ENCODE data around the gene NFKBIZ.
A peak's percentile ranks its signal among the peaks of the same experiment; 100 is the strongest.
"Not testable (repeated sequence)": the region's sequence is repeated elsewhere in the genome, so short reads cannot be mapped to it uniquely, and the experiment has no call there.

The NFKBIZ gene

DNA sequence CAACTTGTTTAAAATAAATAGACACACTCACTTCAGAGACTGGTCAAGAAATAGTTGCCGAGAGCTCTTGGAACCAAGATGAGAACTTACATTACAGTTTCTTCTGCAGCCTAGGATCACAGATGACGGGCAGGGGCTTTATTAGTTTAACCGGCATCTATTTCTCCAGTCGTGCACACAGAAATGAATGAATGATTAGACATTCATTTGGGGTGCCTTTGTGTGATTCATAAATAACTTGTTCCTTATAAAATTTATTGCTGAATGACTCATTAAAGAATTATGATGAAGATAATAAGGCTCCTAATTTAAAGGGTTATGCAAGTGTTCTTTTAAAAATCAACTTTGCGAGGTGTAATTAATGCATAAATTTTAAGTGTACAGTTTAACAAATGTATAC lies 20.8 kb downstream of the NFKBIZ start:
- Histone ChIP-seq H3K36me3 (ENCODE audit: control insufficient read depth in 2 of 2, insufficient read depth in 2 of 2, low read length in 2 of 2) (no peaks in the 10 kb centered on the region), H3K27me3 (ENCODE audit: control insufficient read depth in 2 of 2, insufficient read depth in 2 of 2, low read length in 2 of 2) (no peaks in the 10 kb centered on the region), H3K9me3 (ENCODE audit: control insufficient read depth in 2 of 2, low read length in 2 of 2) (no peaks in the 10 kb centered on the region), H3K4me3 (ENCODE audit: low read length in 2 of 2) (no peak overlapping the region), H3K4me1 (ENCODE audit: control insufficient read depth in 2 of 2, insufficient read depth in 2 of 2, low read length in 2 of 2) (peaks cover 4 to 19% of the 10 kb centered on the region in 2 donors), H3K9ac (ENCODE audit: low read depth in 1 of 2, low read length in 2 of 2) (no peak overlapping the region), H3K27ac (ENCODE audit: low read depth in 2 of 2, low read length in 2 of 2) (no peak overlapping the region)

DNA sequence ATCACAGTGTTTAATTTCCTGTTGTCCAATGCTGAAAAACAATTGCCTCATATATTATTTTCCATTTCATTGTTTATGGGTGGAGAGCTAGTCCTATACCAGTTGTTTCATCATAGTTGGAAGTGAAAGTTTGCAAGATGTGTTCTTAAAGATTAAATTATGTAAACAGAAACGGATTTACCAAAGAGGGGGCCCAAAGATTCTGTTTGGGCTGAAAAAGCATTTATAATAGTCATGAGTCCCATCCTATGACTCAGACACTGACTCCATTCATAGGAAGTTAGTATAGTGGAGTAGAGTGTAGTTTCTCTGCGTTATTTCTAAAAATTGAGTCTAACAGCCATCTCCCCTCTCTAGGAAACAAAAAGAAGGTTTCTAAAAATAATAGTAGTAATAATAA lies 24.3 kb downstream of the NFKBIZ start:
- Histone ChIP-seq H3K9me3 (ENCODE audit: control insufficient read depth in 2 of 2, low read length in 2 of 2) (no peaks in the 10 kb centered on the region), H3K27ac (ENCODE audit: low read depth in 2 of 2, low read length in 2 of 2) (no peak overlapping the region), H3K4me1 (ENCODE audit: control insufficient read depth in 2 of 2, insufficient read depth in 2 of 2, low read length in 2 of 2) (peaks cover 2 to 15% of the 10 kb centered on the region in 2 donors), H3K4me3 (ENCODE audit: low read length in 2 of 2) (no peak overlapping the region), H3K9ac (ENCODE audit: low read depth in 1 of 2, low read length in 2 of 2) (no peak overlapping the region), H3K36me3 (ENCODE audit: control insufficient read depth in 2 of 2, insufficient read depth in 2 of 2, low read length in 2 of 2) (no peaks in the 10 kb centered on the region), H3K27me3 (ENCODE audit: control insufficient read depth in 2 of 2, insufficient read depth in 2 of 2, low read length in 2 of 2) (no peaks in the 10 kb centered on the region)

DNA sequence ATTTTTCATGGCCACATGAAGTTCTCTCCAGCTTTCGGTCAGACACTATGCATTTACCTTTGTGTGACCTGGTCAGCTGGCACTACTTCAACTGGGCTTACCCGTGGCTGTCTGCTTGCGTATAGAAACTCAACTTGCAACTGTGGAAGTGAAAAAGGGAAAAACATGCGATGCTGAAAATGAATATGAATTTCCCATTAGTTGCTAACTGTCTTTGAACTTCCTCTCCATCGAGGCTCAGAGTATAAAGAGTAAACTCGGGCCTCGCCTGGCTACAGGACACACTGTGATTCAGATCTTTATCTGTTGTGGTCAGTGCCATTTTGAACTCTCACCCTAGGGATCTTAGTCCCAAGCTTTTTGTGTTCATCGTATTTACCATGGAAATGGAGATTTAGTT lies 26.8 kb downstream of the NFKBIZ start:
- peaks cover 0 to 9% of the 10 kb centered on the region in 2 donors for H3K4me1 ChIP-seq (ENCODE audit: control insufficient read depth in 2 of 2, insufficient read depth in 2 of 2, low read length in 2 of 2)
- no peak overlapping the region for H3K4me3 ChIP-seq (ENCODE audit: low read length in 2 of 2)
- H3K27ac ChIP-seq (ENCODE audit: low read depth in 2 of 2, low read length in 2 of 2), result no peak overlapping the region
- H3K36me3 ChIP-seq (ENCODE audit: control insufficient read depth in 2 of 2, insufficient read depth in 2 of 2, low read length in 2 of 2), result no peaks in the 10 kb centered on the region
- H3K9ac ChIP-seq (ENCODE audit: low read depth in 1 of 2, low read length in 2 of 2), result no peak overlapping the region
- no peaks in the 10 kb centered on the region for H3K9me3 ChIP-seq (ENCODE audit: control insufficient read depth in 2 of 2, low read length in 2 of 2)
- H3K27me3 ChIP-seq (ENCODE audit: control insufficient read depth in 2 of 2, insufficient read depth in 2 of 2, low read length in 2 of 2), result no peaks in the 10 kb centered on the region

DNA sequence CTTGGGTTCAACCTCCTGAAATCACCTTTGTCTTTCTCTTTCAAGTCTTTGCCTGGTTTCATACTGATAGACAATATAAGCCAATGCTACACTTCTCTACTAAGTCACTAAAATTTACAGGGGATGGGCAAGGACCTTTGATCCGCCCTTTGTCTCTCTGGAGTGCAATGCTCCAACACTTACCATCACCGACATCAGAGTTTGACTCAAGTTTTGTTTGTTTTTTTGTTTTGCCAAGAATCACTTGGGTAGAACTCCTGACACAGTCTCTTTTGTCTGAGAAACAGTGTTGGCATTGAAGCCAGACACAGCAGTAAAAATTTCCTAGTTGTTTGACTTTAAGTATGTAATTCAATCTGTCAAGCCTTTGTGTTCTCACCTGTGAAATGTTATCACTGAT lies 29.3 kb downstream of the NFKBIZ start:
- H3K9ac ChIP-seq (ENCODE audit: low read depth in 1 of 2, low read length in 2 of 2), result no peak overlapping the region
- H3K27ac ChIP-seq (ENCODE audit: low read depth in 2 of 2, low read length in 2 of 2), result peak overlapping the region in 1 of 2 donors; percentile 66
- peaks cover 0 to 9% of the 10 kb centered on the region in 2 donors for H3K4me1 ChIP-seq (ENCODE audit: control insufficient read depth in 2 of 2, insufficient read depth in 2 of 2, low read length in 2 of 2)

DNA sequence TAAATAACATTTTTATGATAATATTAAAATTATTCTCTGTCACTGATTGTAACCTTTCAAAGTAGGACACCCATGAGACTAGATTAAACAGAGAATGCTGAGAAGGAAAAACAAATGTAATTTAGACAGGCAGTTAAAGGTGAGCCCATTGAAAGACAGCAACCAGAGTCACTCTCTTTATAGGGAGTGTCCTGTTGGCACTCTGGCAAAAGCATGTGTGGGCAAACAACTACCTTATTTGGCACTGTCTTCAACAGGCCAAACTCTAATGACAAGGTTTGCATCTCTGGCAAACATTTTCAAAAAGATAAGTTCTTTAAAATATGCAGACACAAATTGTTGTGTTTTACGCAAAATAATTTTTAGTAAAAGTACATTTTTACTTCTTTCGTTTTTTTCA lies 29.8 kb downstream of the NFKBIZ start:
- Histone ChIP-seq H3K4me1 (ENCODE audit: control insufficient read depth in 2 of 2, insufficient read depth in 2 of 2, low read length in 2 of 2) (peaks cover 0 to 9% of the 10 kb centered on the region in 2 donors), H3K9me3 (ENCODE audit: control insufficient read depth in 2 of 2, low read length in 2 of 2) (no peaks in the 10 kb centered on the region), H3K36me3 (ENCODE audit: control insufficient read depth in 2 of 2, insufficient read depth in 2 of 2, low read length in 2 of 2) (no peaks in the 10 kb centered on the region), H3K27me3 (ENCODE audit: control insufficient read depth in 2 of 2, insufficient read depth in 2 of 2, low read length in 2 of 2) (no peaks in the 10 kb centered on the region), H3K9ac (ENCODE audit: low read depth in 1 of 2, low read length in 2 of 2) (no peak overlapping the region), H3K4me3 (ENCODE audit: low read length in 2 of 2) (no peak overlapping the region), H3K27ac (ENCODE audit: low read depth in 2 of 2, low read length in 2 of 2) (peak overlapping the region in 1 of 2 donors; percentile 66)

More for the DNA sequence above, 29.3 kb downstream of the NFKBIZ start:
- Histone ChIP-seq H3K9me3 (ENCODE audit: control insufficient read depth in 2 of 2, low read length in 2 of 2) (no peaks in the 10 kb centered on the region), H3K36me3 (ENCODE audit: control insufficient read depth in 2 of 2, insufficient read depth in 2 of 2, low read length in 2 of 2) (no peaks in the 10 kb centered on the region), H3K27me3 (ENCODE audit: control insufficient read depth in 2 of 2, insufficient read depth in 2 of 2, low read length in 2 of 2) (no peaks in the 10 kb centered on the region), H3K4me3 (ENCODE audit: low read length in 2 of 2) (no peak overlapping the region)

DNA sequence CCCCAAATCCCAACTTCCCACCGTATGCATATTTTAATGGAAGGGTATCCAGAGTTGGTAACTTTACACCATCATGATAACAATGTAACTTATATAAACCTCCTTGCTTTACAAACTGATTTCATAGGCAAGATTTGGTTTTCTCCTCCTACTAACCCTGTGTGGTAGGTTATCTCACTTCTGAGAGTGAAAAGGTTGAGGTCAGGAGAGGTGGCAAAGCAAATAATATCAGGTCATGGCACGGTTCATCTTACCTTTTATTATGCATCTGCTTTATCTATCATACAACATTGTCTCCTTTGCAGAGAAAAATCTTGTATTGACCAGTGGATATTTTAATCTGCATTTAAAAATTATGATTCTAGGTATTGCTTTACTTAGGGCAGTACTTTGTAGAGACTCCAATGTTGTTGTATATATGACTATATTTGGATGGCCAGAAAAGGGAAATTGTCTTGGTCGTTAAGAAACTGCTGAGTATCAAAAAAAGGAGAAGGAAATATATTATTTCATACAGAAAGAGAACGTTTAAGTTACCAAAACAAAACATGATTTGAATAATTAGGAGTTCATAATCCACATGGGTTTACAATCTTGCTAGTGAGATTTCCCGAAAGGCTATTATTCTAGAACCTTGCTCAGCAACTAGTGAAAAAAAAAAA lies 30.4 kb downstream of the NFKBIZ start:
- no peak overlapping the region for H3K4me3 ChIP-seq (ENCODE audit: low read length in 2 of 2)
- no peaks in the 10 kb centered on the region for H3K9me3 ChIP-seq (ENCODE audit: control insufficient read depth in 2 of 2, low read length in 2 of 2)
- peaks cover 0 to 9% of the 10 kb centered on the region in 2 donors for H3K4me1 ChIP-seq (ENCODE audit: control insufficient read depth in 2 of 2, insufficient read depth in 2 of 2, low read length in 2 of 2)
- no peak overlapping the region for H3K9ac ChIP-seq (ENCODE audit: low read depth in 1 of 2, low read length in 2 of 2)
- H3K36me3 ChIP-seq (ENCODE audit: control insufficient read depth in 2 of 2, insufficient read depth in 2 of 2, low read length in 2 of 2), result no peaks in the 10 kb centered on the region
- H3K27me3 ChIP-seq (ENCODE audit: control insufficient read depth in 2 of 2, insufficient read depth in 2 of 2, low read length in 2 of 2), result no peaks in the 10 kb centered on the region
- H3K27ac ChIP-seq (ENCODE audit: low read depth in 2 of 2, low read length in 2 of 2), result no peak overlapping the region

DNA sequence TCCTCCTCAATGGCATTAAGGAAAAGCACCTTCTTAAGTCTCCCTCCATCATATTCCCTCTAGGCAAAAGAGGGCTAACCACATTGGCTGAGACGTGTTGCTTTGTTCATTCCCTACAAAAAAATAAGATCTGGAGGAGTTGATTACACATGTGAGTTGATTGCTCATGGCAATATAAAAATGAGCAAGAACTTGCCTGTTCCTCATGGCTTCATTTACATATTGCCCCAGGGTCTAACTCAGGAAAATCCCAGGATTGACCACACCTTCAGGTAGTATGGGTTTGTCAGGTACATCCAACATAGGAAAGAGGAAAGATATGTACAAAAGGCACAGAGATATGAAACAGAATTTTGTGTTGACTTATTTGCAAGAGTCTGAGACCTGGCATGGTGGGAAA lies 35.5 kb downstream of the NFKBIZ start:
- Histone ChIP-seq H3K4me1 (ENCODE audit: control insufficient read depth in 2 of 2, insufficient read depth in 2 of 2, low read length in 2 of 2) (peaks cover 0 to 5% of the 10 kb centered on the region in 2 donors), H3K9me3 (ENCODE audit: control insufficient read depth in 2 of 2, low read length in 2 of 2) (no peaks in the 10 kb centered on the region), H3K27ac (ENCODE audit: low read depth in 2 of 2, low read length in 2 of 2) (no peak overlapping the region), H3K9ac (ENCODE audit: low read depth in 1 of 2, low read length in 2 of 2) (no peak overlapping the region), H3K4me3 (ENCODE audit: low read length in 2 of 2) (no peak overlapping the region), H3K36me3 (ENCODE audit: control insufficient read depth in 2 of 2, insufficient read depth in 2 of 2, low read length in 2 of 2) (no peaks in the 10 kb centered on the region), H3K27me3 (ENCODE audit: control insufficient read depth in 2 of 2, insufficient read depth in 2 of 2, low read length in 2 of 2) (no peaks in the 10 kb centered on the region)

DNA sequence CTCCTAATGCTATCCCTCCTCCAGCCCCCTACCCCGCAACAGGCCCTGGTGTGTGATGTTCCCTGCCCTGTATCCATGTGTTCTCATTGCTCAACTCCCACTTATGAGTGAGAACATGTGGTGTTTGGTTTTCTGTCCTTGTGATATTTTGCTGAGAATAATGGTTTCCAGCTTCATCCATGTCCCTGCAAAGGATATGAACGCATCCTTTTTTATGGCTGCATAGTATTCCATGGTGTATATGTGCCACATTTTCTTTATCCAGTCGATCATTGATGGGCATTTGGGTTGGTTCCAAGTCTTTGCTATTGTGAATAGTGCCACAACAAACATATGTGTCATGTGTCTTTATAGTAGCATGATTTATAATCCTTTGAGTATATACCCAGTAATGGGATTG lies 36.3 kb downstream of the NFKBIZ start:
- not testable (repeated sequence) for H3K9me3 ChIP-seq (ENCODE audit: control insufficient read depth in 2 of 2, low read length in 2 of 2); H3K27ac ChIP-seq (ENCODE audit: low read depth in 2 of 2, low read length in 2 of 2); H3K9ac ChIP-seq (ENCODE audit: low read depth in 1 of 2, low read length in 2 of 2); H3K36me3 ChIP-seq (ENCODE audit: control insufficient read depth in 2 of 2, insufficient read depth in 2 of 2, low read length in 2 of 2); H3K4me1 ChIP-seq (ENCODE audit: control insufficient read depth in 2 of 2, insufficient read depth in 2 of 2, low read length in 2 of 2); H3K27me3 ChIP-seq (ENCODE audit: control insufficient read depth in 2 of 2, insufficient read depth in 2 of 2, low read length in 2 of 2); H3K4me3 ChIP-seq (ENCODE audit: low read length in 2 of 2)

DNA sequence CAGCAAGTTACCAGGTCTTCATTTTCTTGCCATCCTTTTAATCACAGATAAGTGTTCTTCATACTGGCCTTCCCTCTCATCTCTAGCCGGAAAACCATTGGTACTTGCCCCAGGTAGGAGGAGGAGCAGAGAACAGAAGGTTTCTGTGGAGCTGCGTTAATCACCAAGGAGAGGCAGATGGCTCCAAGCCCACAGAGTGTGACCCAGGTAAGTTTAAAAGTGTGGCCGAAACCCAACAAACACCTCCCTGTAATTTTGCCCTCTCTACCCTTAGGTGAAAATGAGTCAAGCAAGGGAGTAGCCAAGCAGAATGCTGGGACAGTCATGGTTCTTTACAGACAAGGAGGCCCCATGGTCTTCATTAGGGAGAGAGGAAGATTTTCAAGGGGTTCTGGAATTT lies 37.3 kb downstream of the NFKBIZ start:
- no peaks in the 10 kb centered on the region for H3K27me3 ChIP-seq (ENCODE audit: control insufficient read depth in 2 of 2, insufficient read depth in 2 of 2, low read length in 2 of 2)
- H3K4me1 ChIP-seq (ENCODE audit: control insufficient read depth in 2 of 2, insufficient read depth in 2 of 2, low read length in 2 of 2), result peaks cover 0 to 5% of the 10 kb centered on the region in 2 donors
- H3K27ac ChIP-seq (ENCODE audit: low read depth in 2 of 2, low read length in 2 of 2), result no peak overlapping the region
- no peaks in the 10 kb centered on the region for H3K36me3 ChIP-seq (ENCODE audit: control insufficient read depth in 2 of 2, insufficient read depth in 2 of 2, low read length in 2 of 2)
- H3K9ac ChIP-seq (ENCODE audit: low read depth in 1 of 2, low read length in 2 of 2), result no peak overlapping the region
- no peak overlapping the region for H3K4me3 ChIP-seq (ENCODE audit: low read length in 2 of 2)
- H3K9me3 ChIP-seq (ENCODE audit: control insufficient read depth in 2 of 2, low read length in 2 of 2), result no peaks in the 10 kb centered on the region

DNA sequence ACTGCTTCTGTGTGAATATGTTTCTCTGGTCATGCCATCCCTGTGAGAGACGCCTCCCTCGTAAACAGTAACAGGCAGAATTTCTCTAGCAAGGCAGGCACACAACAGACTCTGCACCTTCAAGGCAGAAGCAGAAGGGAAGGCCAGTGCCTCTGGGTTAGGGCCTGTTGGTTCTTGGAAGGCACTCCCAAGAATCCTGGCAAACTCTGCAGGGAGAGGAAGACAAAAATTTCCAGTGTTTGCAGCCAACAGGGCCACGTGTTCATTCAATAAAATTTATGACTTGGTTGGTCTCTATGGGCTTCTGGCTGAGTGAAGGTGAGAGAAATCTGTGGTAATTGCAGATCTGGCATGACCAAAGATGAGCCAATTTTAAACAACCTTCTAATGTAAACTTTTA lies 39.3 kb downstream of the NFKBIZ start:
- no peak overlapping the region for H3K9ac ChIP-seq (ENCODE audit: low read depth in 1 of 2, low read length in 2 of 2)
- no peaks in the 10 kb centered on the region for H3K27me3 ChIP-seq (ENCODE audit: control insufficient read depth in 2 of 2, insufficient read depth in 2 of 2, low read length in 2 of 2)
- H3K4me3 ChIP-seq (ENCODE audit: low read length in 2 of 2), result no peak overlapping the region
- H3K36me3 ChIP-seq (ENCODE audit: control insufficient read depth in 2 of 2, insufficient read depth in 2 of 2, low read length in 2 of 2), result no peaks in the 10 kb centered on the region
- peak overlapping the region; percentile 11 to 14 for H3K27ac ChIP-seq (ENCODE audit: low read depth in 2 of 2, low read length in 2 of 2)
- peaks cover 0 to 5% of the 10 kb centered on the region in 2 donors for H3K4me1 ChIP-seq (ENCODE audit: control insufficient read depth in 2 of 2, insufficient read depth in 2 of 2, low read length in 2 of 2)
- H3K9me3 ChIP-seq (ENCODE audit: control insufficient read depth in 2 of 2, low read length in 2 of 2), result no peaks in the 10 kb centered on the region

Data from mucosa of rectum (tissue), 2 donors.